Skin of body (tissue), 2 donors: Measurements from ENCODE around the gene PPFIA1. TPM values are rescaled to one million over a fixed set of nuclear protein-coding genes. Genes with fewer than 3 reads are reported as not detected.

Experiments
- DNase-seq: peaks from one replicate; lab custom pipeline; 2025; lab: John Stamatoyannopoulos, UW
- total RNA-seq: library from RNA; depleted of rRNA; stranded (reverse); fragments of >200 nt; gene quantifications from one replicate; pipeline ENCODE4 v1.2.3, GENCODE V29; 2014

PPFIA1 gene
- total RNA-seq, 1 donor from 2014 or later: 43.2 TPM

DNA sequence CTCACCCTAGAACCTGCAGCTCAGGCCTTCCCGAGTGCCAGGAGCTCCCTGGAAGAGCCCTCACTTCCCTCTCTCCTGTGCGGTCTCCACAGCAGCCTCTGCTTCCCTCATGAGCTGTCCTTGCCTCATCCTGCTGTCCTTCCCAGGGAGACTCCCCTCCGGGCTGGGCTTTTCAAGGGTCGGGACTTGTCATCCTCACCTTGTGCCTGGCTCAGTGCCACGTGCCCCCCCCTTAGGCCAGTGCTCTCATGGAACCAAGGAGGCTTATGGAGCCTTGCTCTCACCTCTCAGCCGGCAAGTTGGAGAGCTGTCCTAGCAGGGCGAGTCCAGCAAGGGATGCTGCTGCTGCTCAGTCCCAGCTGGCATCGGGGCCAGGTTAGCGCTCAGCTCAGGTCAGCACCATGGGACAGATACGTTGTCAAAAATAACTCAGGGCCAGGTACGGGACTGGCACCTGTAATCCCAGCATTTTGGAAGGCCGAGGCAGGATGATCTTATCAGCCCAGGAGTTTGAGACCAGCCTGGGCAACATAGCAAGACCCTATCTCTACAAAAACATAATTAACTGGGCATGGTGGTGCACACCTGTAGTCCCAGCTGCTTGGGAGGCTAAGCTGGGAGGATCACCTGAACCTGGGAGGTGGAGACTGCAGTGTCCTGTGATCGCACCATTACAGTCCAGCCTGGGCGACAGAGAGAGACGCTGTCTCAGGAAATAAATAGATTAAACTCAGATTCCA lies 141.4 kb downstream of the PPFIA1 start:
- no peak for DNase-seq

DNA sequence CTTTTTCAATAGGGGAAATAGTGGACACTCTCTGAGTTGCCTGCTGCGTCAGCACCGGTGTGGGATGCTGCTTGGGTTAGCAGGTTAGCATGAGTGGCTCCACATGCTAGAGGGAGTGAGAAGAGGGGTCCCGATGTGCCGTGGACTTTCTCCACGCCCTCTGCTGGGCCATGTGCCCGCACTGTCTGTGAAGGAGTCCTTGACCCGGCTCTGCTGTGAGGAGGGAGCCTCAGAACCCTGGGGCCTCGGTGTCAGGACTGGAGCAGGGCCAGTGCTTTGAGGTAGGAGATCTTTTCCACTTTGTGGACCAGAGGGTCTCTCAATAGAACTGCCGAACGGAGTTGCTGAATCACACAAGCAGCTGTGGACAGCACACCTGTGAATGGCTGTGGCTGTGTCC lies 142.7 kb downstream of the PPFIA1 start:
- no peak for DNase-seq

DNA sequence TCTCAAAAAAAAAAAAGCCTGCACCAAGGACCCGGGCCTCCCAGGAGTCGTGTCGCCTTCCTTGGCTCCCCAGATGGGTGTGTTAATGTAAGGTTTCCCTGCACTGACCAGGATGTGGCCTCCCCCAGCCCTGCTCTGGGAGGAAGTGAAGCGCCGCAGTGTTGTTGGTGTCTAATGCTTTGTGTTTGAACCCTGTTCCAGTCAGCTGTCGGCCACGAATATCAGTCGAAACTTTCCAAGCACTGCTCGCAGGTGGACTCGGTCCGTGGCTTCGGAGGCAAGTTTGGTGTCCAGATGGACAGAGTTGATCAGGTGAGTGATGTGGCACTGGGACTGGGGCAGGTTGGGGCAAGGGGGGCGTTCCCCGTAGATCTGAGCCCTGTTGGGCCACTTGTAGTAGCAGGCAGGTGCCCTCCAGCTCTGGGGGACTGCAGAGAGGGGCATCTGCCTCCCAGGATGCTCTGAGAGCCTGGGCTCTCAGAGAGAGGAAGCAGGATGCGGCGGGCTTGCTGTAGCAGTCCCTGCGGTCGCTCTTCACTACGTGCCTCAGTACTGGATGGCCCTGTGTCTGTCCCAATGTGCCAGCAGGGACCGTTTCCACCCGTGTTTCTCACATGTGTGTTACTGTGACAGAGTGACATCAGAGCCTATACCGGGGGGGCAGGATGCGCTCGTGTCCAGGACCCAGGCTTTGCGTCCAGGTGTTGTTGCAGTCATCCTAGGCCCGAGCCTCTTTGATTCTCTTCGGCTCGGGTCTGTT lies 144.0 kb downstream of the PPFIA1 start:
- DNase-seq: no peak

DNA sequence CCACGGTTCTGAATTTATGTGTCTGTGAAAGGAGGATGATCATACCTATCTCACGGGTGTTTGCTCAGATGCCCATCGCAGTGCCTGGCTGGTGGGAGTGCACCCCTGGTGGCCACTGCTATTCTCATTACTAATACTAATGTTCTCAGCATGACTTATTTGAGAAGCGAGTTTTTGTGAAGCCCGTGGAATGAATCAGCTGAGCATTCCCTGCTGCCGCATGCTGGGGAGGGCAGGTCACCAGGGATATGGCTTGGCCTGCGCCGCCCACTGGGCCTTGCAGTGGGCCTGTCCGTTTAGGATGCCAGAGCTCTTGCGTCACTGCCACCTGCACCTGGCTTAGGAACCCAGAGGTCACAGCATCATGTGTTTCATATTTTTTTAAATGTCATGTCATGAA lies 144.7 kb downstream of the PPFIA1 start:
- no peak for DNase-seq

DNA sequence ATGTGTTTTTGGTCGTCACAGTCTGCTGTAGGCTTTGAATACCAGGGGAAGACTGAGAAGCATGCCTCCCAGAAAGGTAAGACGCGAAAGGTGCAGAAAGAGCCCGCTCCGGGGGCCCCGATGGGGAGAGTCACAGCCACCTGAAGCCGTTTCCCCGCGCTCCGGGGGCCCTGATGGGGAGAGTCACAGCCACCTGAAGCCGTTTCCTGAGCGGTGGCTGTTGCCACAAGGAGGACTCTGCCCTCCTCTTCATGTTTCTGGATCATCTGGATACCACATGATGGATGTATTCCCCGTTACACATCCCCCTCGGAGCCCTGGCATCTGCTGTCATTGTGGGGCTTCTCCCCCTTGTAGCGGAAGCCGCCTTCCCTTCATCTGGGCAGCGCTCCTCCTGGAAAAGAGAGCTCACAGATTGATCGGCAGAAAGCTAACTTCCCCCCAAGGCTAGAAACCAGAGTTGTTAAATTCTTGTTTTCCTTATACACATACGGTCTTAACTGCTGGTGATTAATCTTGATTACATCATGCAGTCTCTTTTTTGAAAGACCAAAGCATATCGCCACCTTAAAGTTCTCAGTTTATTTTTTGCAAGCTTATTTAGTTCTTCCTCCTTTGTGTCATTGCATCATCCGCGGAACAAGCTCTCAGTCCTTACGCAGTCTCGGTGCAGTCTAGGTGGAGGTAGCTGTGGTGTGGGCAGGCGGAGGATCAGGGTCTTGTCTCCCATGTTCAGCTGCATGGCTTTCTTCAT lies 145.3 kb downstream of the PPFIA1 start:
- DNase-seq: peak; percentile 85

DNA sequence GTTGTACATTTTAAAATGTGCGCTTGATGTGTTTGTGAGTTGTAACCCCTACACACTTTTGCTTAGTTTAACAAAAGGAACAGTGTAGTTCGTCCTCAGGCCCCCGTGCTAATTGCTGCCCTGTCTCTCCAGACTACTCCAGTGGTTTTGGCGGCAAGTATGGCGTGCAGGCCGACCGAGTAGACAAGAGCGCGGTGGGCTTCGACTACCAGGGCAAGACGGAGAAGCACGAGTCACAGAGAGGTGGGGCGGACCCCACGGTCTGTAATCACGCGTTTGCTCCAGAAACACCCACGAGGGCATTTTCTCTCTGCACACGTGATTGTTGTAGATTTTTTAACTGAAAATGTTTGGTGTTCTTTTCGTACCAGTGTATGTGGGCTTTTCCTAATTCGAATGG lies 146.4 kb downstream of the PPFIA1 start:
- DNase-seq: no peak

DNA sequence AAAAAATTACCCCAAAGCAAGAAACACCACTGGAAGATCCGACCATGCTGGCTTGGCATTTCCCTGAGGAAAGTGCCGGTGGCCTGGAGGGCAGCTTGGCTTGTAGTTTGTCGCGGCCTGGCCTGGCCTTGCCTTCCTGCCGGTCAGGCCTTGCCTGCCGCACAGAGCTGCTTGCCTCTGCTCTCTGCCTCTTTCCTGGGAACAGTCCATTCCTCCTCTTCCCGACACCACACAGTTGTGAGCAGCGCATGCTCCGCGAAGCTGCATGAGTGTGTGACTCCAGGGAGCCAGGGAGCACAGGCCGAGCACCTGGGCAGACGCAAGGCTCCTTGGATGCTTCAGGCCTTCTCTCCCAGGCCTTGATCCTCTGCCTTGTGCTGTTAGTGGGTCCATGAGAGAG lies 147.6 kb downstream of the PPFIA1 start:
- DNase-seq: no peak

DNA sequence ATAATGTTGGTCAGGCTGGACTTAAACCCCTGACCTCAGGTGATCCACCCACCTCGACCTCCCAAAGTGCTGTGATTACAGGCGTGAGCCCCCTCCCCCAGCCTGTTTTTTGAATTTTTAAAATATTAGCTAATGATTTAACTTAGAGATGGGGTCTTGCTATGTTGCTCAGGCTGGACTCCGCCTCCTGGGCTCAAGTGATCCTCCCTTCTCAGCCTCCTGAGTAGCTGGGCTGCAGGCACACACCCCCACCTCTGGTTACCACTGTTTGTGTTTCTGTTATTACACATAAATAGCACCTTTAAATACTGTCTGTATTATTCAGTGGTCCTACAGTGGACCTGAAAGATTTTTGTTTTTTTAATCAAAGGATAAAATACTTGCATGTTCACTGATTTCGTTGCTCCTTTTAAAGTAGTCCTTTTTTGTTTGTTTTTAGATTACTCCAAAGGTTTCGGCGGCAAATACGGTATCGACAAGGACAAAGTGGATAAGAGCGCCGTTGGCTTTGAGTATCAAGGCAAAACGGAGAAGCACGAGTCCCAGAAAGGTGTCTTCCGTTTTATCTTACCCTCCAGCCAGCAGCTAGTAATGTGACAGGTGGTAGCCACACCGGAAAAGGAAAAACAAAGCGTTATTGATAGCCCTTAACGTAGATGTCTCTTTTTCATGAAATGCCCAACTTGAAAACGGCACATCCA lies 149.0 kb downstream of the PPFIA1 start:
- DNase-seq: no peak

DNA sequence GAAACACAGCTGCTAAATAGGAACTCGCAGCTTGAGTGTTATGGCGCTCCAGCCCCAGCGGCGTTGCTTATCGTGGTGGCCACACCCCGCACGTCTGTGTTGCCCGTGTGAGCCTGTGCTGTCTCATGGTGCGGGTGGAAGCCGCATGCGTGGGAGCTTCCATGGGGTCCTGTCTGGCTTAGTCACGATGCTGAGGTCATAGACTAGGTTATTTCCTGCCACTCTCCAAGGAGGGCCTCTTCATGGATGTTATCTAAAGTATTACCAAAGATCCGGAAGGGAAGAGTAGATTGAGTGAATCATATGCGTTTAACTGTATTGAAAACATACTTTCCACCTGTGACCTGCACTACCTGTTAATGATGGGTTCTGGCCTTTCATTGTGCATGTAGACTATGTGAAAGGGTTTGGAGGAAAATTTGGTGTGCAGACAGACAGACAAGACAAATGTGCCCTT lies 149.5 kb downstream of the PPFIA1 start:
- DNase-seq: no peak

DNA sequence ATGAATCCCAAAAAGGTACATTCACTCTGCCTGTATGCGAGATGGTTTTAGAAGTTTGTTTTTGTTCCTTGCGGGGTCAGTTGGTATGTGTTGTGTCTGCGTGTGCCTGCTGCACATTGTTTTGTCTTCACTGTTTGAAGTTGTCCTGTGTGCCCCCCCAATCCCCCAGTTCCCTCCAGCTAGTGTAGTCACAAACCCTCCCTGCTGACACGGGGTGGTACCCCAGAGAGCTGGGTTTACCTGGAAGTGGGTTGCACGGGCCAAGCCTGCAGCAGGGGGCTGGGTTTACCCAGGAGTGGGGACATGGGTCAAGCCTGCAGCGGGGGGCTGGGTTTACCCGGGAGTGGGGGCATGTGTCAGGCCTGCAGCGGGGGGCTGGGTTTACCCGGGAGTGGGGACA lies 150.0 kb downstream of the PPFIA1 start:
- DNase-seq: no peak

DNA sequence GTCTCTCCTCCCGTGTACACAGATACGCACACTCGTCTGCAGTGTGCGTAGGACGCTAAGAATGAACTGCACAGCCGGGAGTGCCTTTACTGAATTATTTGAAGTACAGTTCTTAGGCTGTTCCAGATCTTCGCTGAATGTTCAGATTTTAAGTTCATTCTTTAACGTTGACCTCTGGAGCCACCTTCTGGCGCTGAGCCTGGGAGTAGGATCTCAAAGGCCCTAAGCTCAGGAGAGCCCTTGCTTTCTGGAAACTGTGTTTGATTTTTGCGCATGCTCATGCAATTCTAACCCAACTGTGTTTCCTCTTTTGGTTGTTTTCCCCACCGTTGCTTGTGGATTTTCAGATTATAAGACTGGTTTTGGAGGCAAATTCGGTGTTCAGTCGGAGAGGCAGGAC lies 150.6 kb downstream of the PPFIA1 start:
- no peak for DNase-seq

DNA sequence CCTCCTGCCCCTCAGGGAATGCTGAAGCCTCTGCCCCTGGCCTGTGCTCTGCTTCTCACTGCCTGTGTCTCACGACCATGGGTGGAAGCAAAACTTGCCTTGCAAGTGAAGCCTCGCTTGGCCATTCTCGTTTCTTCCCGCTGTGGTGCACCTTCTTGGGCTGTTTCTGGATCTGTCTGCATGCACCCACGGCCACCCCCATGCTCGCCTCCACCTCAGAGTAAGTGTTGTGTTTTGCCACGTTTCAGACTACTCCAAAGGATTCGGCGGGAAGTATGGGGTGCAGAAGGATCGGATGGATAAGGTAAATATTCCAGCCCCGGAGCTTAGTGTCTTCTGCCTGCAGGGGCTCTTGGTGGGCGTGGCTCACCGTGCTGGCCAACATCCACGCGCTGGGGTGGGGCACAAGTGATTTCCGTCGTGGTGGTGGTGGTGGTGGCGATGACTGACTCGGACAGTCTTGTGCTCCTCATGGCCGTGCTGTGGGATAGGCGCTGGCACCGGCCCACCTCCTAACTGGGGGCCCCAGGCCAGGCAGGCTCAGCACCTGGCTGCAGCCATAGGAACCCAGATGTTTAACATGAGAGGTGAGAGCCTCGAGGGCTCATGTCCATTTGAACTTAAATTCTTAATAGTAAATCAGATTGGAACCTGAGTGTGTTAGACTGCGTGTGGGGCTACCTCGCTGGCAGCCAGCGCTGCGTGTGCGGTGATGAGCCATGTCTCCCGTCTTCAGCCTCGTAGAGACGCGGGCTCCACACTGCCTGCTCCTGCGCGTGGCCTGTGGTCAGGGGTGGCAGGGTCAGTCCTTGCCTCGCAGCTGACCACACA lies 152.4 kb downstream of the PPFIA1 start:
- DNase-seq: no peak

DNA sequence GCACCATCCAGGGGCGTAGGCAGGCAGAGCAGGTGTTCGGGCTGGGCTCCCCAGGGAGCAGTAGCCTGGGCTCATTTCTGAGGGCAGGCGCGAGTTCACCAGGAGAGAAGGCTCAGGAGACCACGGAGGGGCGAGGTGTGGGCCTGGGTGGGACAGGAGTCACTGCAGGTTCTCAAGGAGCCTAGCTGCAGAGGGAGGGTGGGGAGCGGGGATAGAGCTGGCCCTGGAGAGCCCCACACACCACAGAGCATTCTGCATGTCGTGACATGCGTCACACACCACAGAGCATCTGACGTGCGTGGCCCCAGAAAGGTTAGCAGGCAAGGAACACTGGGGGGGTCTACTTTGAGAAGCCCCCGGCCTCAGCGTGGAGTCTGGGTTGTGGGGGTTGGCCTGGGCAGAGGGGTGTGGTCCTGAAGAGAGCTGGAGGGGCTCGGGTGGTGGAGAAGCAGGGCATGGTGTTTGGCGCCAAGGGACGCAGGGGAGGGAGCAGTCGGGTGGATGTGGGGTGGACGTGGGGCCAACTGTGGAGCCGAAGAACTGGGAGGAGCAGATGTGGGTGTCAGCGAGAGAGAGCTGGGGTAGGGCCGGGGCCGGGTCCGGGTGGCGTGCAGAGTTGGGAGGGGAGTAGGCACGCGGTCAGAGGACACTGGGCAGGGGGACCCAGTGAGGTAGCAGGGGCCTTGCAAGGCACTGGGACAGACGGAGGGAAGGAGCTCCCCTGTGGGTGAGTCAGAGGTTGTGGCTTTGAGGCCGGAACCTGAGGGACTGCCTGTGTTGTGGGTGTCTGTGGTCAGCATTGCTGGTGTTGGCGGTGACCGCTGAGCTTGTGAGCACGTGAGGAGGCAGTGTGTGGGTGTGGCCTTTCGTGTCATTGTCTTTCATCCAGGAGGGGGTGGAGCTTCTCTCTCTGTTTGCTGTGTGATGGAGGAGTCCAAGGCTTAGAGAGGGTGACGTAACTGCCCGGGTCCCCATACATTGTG lies 153.3 kb downstream of the PPFIA1 start:
- no peak for DNase-seq

DNA sequence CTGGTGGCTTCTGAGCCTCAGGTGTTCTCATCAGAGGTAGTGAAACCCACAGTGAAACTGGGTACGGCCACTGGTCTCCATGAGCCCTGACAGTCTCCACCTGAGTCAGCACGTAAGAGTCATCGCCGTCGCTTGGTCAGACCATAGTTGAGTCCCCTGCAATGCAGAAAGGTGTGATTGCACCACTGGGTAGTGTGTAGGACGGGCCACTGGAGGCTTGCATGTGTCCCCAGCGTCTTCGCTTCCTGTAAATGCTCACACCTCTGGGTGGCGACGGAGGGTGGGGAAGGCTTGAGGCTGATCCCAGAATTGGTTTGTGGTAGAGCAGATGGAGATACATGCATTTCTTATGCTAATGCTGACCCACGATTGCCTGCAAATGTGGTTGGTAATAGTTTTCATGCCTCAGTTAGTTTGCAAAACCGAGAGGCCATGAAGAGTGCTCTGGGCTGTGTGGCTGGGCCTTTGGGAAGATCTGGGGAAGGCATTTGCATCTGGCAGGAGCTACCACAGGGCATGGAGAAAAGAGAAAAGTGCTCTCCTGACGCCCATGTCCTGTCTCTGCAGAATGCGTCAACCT lies 154.4 kb downstream of the PPFIA1 start:
- DNase-seq: no peak

DNA sequence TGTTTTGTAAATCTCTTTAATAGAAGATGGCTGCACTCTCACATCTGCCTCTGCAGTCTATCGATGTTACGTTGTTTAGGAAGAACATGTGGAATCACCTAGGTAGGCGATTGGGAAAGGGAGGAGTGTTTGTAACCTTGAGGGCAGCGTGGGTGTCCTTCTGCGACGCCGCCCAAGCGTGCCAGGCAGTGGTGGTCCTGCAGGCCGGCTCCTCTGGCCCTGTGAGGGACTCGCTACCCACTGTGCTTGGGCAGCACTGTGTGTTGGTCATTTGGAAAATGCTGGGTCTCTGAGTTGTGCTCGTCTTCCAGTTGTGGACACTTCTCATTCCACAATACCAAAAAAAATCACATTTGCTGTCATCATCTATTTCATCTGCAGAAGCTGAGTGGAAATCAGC lies 156.9 kb downstream of the PPFIA1 start:
- no peak for DNase-seq

DNA sequence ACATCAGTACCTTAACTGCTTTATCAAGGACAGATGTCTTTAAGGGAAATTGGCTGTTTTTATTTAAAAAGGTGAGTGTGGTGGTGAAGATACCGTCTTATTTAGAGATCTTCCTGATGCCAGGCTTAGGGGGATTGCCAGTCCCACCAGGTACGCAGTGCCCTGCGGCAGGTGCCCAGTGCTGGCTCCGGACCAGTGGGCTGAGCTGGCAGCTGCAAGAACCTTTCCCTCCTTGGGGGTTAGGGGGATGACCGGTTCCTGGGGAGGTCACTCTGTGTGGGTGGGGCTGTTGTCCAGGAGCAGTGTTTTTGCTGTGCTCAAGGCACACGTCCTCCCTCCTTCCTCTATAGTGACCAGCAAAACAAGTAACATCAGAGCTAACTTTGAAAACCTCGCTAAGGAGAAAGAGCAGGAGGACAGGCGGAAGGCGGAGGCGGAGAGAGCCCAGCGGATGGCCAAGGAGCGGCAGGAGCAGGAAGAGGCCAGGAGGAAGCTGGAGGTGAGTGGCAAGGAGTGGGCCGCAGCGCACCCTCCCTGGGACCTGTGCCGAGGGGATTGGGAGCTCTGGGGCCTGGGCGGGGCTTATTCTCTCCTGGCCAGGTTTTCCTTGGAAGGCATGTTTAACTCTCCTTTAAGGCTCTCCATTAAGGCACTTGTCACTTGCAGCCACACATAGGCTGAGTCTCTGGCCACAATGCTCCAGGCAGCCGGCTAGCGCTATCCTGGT lies 158.4 kb downstream of the PPFIA1 start:
- no peak for DNase-seq

DNA sequence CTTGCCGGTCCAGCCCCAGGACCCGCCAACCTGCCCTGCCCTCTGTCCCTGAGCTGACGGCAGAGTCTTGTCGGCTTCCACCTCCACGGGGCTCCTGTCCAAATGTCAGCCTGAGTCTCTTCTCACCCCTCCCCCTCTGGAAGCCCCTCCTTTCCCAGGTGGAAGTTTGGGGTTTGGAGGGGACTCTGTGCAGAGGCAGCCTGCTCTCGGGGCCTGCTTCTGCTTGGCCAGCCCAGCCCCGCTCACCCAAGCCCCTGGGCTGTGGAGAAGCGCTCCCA lies 158.9 kb downstream of the PPFIA1 start:
- no peak for DNase-seq

DNA sequence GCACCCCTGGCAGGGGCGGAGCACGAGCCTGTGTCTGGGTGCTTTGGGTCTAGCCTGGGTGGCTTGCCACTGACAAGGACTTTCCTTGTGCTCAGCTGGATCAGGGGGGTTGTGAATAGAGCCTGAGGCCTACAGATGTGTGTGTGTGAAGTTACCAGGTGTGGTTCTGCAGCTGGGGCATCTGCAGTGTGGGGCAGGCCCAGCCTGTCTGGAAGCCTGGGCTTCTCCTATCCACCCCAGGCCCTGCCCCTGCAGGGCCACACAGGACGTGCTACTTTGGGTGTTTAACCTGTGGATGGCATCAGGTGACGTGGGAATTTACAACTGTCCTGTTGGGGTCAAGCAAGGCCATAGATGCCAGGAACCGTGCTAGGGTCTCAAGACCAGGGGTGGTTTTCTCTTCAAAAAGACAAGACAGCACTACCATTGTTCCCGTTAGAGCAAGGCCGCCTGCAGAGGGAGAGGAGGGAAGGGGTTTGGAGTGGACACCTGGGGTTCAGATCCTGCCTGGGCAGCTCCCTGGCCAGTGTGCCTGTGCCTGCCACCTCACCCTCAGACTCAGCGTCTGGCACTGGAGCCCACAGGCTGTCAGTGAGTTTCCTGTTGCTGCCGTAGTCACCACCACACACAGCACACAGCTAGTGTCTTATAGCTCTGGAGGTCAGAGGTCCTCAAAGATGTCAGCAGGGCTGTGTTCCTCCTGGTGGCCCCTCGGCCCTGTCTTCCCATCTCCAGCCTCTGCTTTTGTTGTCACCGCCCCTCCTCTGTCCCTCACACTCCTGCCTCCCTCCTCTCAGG lies 159.4 kb downstream of the PPFIA1 start:
- no peak for DNase-seq
